Upper lobe of right lung (tissue), 1 donor: ENCODE measurements around the gene TBX19. TPM values are rescaled to one million over a fixed set of nuclear protein-coding genes. Genes with fewer than 3 reads are reported as not detected.

Source experiments
- ATAC-seq: fragments of 200-7000 bp; cut with Tn5 transposase; one replicate; pipeline ENCODE4 v1.9.1; 2020; ENCODE audit warnings: mild to moderate bottlenecking, moderate library complexity
- DNase-seq: peaks from one replicate; pipeline ENCODE4 v3.0.0-alpha.2; 2020
- H3K27ac ChIP-seq: fragments of 200-600 bp; one replicate; pipeline ENCODE4 v1.8.0; 2022
- H3K27me3 ChIP-seq: fragments of 200-600 bp; one replicate; pipeline ENCODE4 v1.8.0; 2022; ENCODE audit warnings: mild to moderate bottlenecking
- H3K36me3 ChIP-seq: fragments of 200-600 bp; one replicate; pipeline ENCODE4 v1.8.0; 2022
- H3K4me1 ChIP-seq: fragments of 200-600 bp; one replicate; pipeline ENCODE4 v1.8.0; 2022
- H3K4me3 ChIP-seq: fragments of 200-600 bp; one replicate; pipeline ENCODE4 v1.8.0; 2022; ENCODE audit warnings: mild to moderate bottlenecking
- H3K9me3 ChIP-seq: fragments of 200-600 bp; one replicate; pipeline ENCODE4 v1.8.0; 2022
- intact Hi-C: fragments of 100-400 bp; cut with DNase I; formaldehyde crosslinking; loops from one replicate; pipeline ENCODE4 v1.11.0; 2022
- long read RNA-seq: library from polyadenylated mRNA; unstranded; transcript quantifications from one replicate; pipeline ENCODE4 v2.0.0, GENCODE V29; 2021
- total RNA-seq: library from RNA; stranded (reverse); fragmentation: NEBNext Ultra II Directional; extraction: Animal tissue kit (Norgen Biotek cat#: 25700); gene quantifications from one replicate; pipeline ENCODE4 v1.2.1, GENCODE V29; 2021
- TF ChIP-seq, protein P1 (sequence below): fragments of 200-600 bp; IDR thresholded peaks from one replicate; pipeline ENCODE4 v1.8.0; 2022; ENCODE audit warnings: antibody characterized with exemption
- donor health status: DM: no; HTN: yes; CAD: no; lungs with severe emphysema.

TBX19 gene
- total RNA-seq = 3.5 TPM
- long read RNA-seq, partial matches to known transcripts = 3 of 9 reads
- long read RNA-seq, other reads (novel, unspliced or antisense) = 6 of 9 reads

GRCh38 chr1:168280296-168280927 lies at the start of gene TBX19:
TSS of gene TBX19 (plus strand) at chr1:168280877. CDS start at chr1:168281091, 214 bp downstream.
- TF ChIP-seq, protein P1, sequence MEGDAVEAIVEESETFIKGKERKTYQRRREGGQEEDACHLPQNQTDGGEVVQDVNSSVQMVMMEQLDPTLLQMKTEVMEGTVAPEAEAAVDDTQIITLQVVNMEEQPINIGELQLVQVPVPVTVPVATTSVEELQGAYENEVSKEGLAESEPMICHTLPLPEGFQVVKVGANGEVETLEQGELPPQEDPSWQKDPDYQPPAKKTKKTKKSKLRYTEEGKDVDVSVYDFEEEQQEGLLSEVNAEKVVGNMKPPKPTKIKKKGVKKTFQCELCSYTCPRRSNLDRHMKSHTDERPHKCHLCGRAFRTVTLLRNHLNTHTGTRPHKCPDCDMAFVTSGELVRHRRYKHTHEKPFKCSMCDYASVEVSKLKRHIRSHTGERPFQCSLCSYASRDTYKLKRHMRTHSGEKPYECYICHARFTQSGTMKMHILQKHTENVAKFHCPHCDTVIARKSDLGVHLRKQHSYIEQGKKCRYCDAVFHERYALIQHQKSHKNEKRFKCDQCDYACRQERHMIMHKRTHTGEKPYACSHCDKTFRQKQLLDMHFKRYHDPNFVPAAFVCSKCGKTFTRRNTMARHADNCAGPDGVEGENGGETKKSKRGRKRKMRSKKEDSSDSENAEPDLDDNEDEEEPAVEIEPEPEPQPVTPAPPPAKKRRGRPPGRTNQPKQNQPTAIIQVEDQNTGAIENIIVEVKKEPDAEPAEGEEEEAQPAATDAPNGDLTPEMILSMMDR = no peak
- DNase-seq = no peak
- intact Hi-C loops = no loop called here

DNA sequence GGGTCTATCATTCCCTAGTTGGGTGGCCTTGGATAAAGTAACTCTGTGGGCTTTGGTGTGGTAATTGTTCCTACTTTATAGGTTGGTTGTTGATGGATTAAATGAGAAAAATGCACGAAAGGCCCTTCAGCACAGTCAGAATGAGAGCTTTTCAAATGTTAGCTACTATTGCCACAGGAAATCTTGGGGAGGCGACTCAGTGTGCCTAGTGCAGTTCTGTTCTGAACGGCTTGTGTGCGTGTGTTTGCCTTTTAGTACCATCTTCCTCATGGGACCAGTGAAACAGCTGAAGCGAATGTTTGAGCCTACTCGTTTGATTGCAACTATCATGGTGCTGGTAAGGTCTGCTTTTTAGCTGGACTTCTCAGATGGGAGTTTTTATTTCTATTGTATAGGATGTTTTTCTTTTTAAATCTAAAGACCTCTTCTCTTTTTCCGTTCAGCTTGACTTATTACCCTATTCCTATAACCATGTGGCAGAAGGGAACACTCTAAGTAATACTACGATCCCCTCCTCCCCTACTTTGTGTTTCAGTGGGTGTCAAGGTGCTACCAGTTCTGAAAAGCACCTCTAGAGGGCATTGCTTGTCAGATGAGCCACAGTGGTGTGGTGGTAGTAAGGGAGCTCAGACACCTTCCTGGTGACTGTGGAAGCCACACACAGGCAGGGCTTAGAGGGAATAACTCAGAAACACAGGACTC lies 45.7 kb upstream of the TBX19 start:
- TF ChIP-seq, protein P1 = peak; percentile 55
- Histone ChIP-seq H3K27me3 (no peaks in the 10 kb centered on the region), H3K4me3 (no peak overlapping the region), H3K9me3 (no peaks in the 10 kb centered on the region), H3K27ac (peak overlapping the region; percentile 8), H3K4me1 (peaks cover 21% of the 10 kb centered on the region), H3K36me3 (peaks cover 88% of the 10 kb centered on the region)
- intact Hi-C loops = no loop called here
- DNase-seq (no peak), ATAC-seq (peak; percentile 82)

More at GRCh38 chr1:168280296-168280927, at the start of gene TBX19:
- no peaks in the 10 kb centered on the region for H3K4me1 ChIP-seq
- H3K27me3 ChIP-seq = no peaks in the 10 kb centered on the region
- no peak within 1 kb of the TSS for H3K4me3 ChIP-seq
- no peaks in the 10 kb centered on the region for H3K9me3 ChIP-seq
- H3K36me3 ChIP-seq = no peaks in the 10 kb centered on the region
- H3K27ac ChIP-seq = no peak within 1 kb of the TSS
- no peak for ATAC-seq

- Histone ChIP-seq H3K4me3 (no peak overlapping the region), H3K27ac (peak overlapping the region; percentile 8), H3K27me3 (no peaks in the 10 kb centered on the region), H3K36me3 (peaks cover 93% of the 10 kb centered on the region), H3K4me1 (peaks cover 15% of the 10 kb centered on the region), H3K9me3 (no peaks in the 10 kb centered on the region)
- peak; percentile 19 for ATAC-seq
- no peak for DNase-seq
- TF ChIP-seq, protein P1 = no peak
- intact Hi-C loops = no loop called here
These were observed 45.2 kb upstream of the TBX19 start for GRCh38 chr1:168235548-168235885.

GRCh38 chr1:168235937-168236336 lies 44.7 kb upstream of the TBX19 start:
- Histone ChIP-seq H3K27ac (no peak overlapping the region), H3K27me3 (no peaks in the 10 kb centered on the region), H3K36me3 (peaks cover 97% of the 10 kb centered on the region), H3K9me3 (no peaks in the 10 kb centered on the region), H3K4me1 (peaks cover 15% of the 10 kb centered on the region), H3K4me3 (no peak overlapping the region)
- TF ChIP-seq, protein P1 = no peak
- DNase-seq (no peak), ATAC-seq (no peak)
- intact Hi-C loops = no loop called here

- intact Hi-C loops = no loop called here
- Histone ChIP-seq H3K27me3 (no peaks in the 10 kb centered on the region), H3K27ac (no peak overlapping the region), H3K4me1 (peaks cover 15% of the 10 kb centered on the region), H3K36me3 (peaks cover 87% of the 10 kb centered on the region), H3K4me3 (no peak overlapping the region), H3K9me3 (no peaks in the 10 kb centered on the region)
- ATAC-seq (no peak), DNase-seq (no peak)
- TF ChIP-seq, protein P1 = no peak
These were observed 43.7 kb upstream of the TBX19 start for GRCh38 chr1:168236836-168237611.
